CD4-positive, alpha-beta T cell treated with Interleukin-10 for 1 hour (primary cell): Measurements from ENCODE around the gene EWSR1.

ENCODE experiments used
- DNase-seq: peaks from one replicate; pipeline ENCODE4 v3.0.0-alpha.2; 2020

The EWSR1 gene

GRCh38 chr22:29251981-29252911 is 15.8 kb upstream of the EWSR1 start:
- no peak for DNase-seq

GRCh38 chr22:29253561-29254285 is 14.3 kb upstream of the EWSR1 start:
- no peak for DNase-seq

GRCh38 chr22:29254286-29254660 is 13.8 kb upstream of the EWSR1 start:
- DNase-seq, result no peak

GRCh38 chr22:29255064-29255621 is 12.9 kb upstream of the EWSR1 start:
- DNase-seq, result no peak

- DNase-seq, result no peak
Observed at GRCh38 chr22:29256606-29257325, 11.3 kb upstream of the EWSR1 start.

- no peak for DNase-seq
Observed at GRCh38 chr22:29257751-29258181, 10.3 kb upstream of the EWSR1 start.

- DNase-seq, result no peak
Observed at GRCh38 chr22:29258407-29259252, 9.4 kb upstream of the EWSR1 start.

- no peak for DNase-seq
Observed at GRCh38 chr22:29259253-29259899, 8.7 kb upstream of the EWSR1 start.

- no peak for DNase-seq
Observed at GRCh38 chr22:29260031-29260560, 8.0 kb upstream of the EWSR1 start.

GRCh38 chr22:29260601-29261315 is 7.3 kb upstream of the EWSR1 start:
- no peak for DNase-seq

GRCh38 chr22:29263791-29264276 is 4.2 kb upstream of the EWSR1 start:
- no peak for DNase-seq

GRCh38 chr22:29265305-29265704 is 2.8 kb upstream of the EWSR1 start:
- no peak for DNase-seq

- DNase-seq, result no peak
Observed at GRCh38 chr22:29265929-29266328, 2.1 kb upstream of the EWSR1 start.

GRCh38 chr22:29266564-29267461 is 1.3 kb upstream of the EWSR1 start:
- DNase-seq, result no peak

- DNase-seq, result no peak
Observed at GRCh38 chr22:29267462-29267857, 608 bp upstream of the EWSR1 start.

GRCh38 chr22:29268511-29269229 is 602 bp downstream of the EWSR1 start:
- peak; percentile 42 for DNase-seq

GRCh38 chr22:29269230-29269604 is 1.1 kb downstream of the EWSR1 start:
- DNase-seq, result no peak

- peak; percentile 7 for DNase-seq
Observed at GRCh38 chr22:29269731-29270474, 1.8 kb downstream of the EWSR1 start.
